ENCODE measurements around the gene SIDT1.

DNA sequence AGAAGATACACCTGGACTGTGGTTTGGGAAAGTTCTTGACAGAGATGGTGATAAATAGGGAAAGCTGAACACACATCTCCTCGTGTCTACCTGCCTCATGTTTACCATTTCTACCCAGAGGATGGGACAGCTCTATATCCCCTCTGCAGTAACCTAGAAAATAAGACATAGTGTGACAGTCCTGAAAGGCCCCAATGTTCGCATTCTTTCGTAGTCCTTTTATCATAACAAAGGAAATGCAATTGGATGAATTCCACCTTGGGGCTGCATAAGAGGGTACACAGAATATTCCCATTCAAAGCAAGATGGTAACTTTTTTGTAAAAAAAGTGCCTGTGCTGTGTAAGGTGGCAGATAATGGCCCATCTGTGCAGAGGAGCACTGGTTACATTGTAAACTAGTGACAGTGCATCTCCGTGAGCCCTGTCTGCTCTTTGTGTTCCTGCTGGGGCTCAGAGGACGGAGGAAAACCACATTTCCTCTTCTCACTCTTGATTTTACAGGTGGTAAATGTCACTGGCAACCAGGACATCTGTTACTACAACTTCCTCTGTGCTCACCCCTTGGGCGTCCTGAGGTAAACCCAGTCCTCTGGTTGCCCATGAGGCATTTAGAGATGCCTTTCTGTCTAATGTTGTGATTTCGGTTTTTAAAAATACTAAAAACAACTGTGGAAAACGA is 74.3 kb downstream of the SIDT1 start:
- TF ChIP-seq CTCF (IDR thresholded peaks at IDR 0.05; ENCODE audit: low read depth, low read length) (no peak), EZH2phosphoT487 (IDR thresholded peaks at IDR 0.05; ENCODE audit: low read depth) (no peak)
